Gastroesophageal sphincter (tissue), 4 donors: ENCODE results near the gene SAMD3. TPM values are rescaled to one million over a fixed set of nuclear protein-coding genes. Genes with fewer than 3 reads are reported as not detected.

Source experiments
- ATAC-seq: fragments of 150-250 bp; one replicate; pipeline ENCODE4 v1.9.1; 2016; ENCODE audit warnings: mild to moderate bottlenecking, moderate library complexity
- H3K27ac ChIP-seq, 4 donors: fragments of 200-600 bp; sonication (generic) in 3 of 4; 1 replicate in 3 of 4; 2 replicates in 1 of 4; pipeline ENCODE4 v1.5.1; 2016 to 2019
- H3K27me3 ChIP-seq: fragments of 200-600 bp; sonication (generic); one replicate; pipeline ENCODE4 v1.5.1; 2019
- H3K36me3 ChIP-seq, 2 donors: fragments of 200-600 bp; sonication (generic); one replicate each; pipeline ENCODE4 v1.5.1; 2019; ENCODE audit warnings: control low read depth in 1 of 2
- H3K4me1 ChIP-seq, 3 donors: fragments of 200-600 bp; sonication (generic); 1 replicate in 2 of 3; 2 replicates in 1 of 3; pipeline ENCODE4 v1.5.1; 2016 to 2019; ENCODE audit warnings: control low read depth in 2 of 3
- H3K4me3 ChIP-seq, 2 donors: fragments of 200-600 bp; sonication (generic); one replicate each; pipeline ENCODE4 v1.5.1; 2019; ENCODE audit warnings: mild to moderate bottlenecking in 1 of 2, moderate library complexity in 1 of 2
- H3K9me3 ChIP-seq, 3 donors: fragments of 200-600 bp; sonication (generic); one replicate each; pipeline ENCODE4 v1.5.1; 2017 to 2019; ENCODE audit warnings: control low read depth in 2 of 3
- CTCF ChIP-seq, 4 experiments: fragments of 200-600 bp in 2 of 4; fragments of 450-650 bp in 2 of 4; sonication (generic) in 1 of 4; IDR thresholded peaks; one replicate each; pipeline ENCODE4 v1.5.1; 2017 to 2019; ENCODE audit warnings: antibody characterized with exemption in 4 of 4, mild to moderate bottlenecking in 2 of 4, moderate library complexity in 2 of 4
- EP300 ChIP-seq: sonication (generic); formaldehyde crosslinking; IDR thresholded peaks from one replicate; pipeline ENCODE4 v1.6.1; 2017; ENCODE audit warnings: antibody characterized with exemption, mild to moderate bottlenecking
- POLR2A ChIP-seq, 2 donors: fragments of 450-650 bp; IDR thresholded peaks; one replicate each; pipeline ENCODE4 v1.6.1; 2017; ENCODE audit warnings: antibody characterized with exemption in 2 of 2, mild to moderate bottlenecking in 2 of 2, moderate library complexity in 1 of 2
- POLR2AphosphoS5 ChIP-seq: sonication (generic); formaldehyde crosslinking; IDR thresholded peaks from one replicate; pipeline ENCODE4 v1.6.1; 2017; ENCODE audit warnings: antibody characterized with exemption
- WGBS, 2 donors: methylation state at CpG; one replicate each; pipeline ENCODE4 v1.1.5; 2018; ENCODE audit warnings: low coverage in 1 of 2; 5-methylcytosine and 5-hydroxymethylcytosine counted together
- total RNA-seq, 4 donors: library from RNA; depleted of rRNA; stranded (reverse); fragments of >200 nt; gene quantifications; one replicate each; pipeline ENCODE4 v1.1.0, GENCODE V29; 2016

SAMD3 gene
- total RNA-seq, 4 donors from 2014 or later = 0.54 TPM; not detected in 3

GRCh38 chr6:130113201-130113710 lies 109.5 kb downstream of the SAMD3 start:
- H3K27me3 ChIP-seq = no peaks in the 10 kb centered on the region
- no peak overlapping the region for H3K4me3 ChIP-seq
- TF ChIP-seq EP300 = no peak
- TF ChIP-seq POLR2AphosphoS5 = no peak
- H3K9me3 ChIP-seq = no peaks in the 10 kb centered on the region
- no peaks in the 10 kb centered on the region for H3K4me1 ChIP-seq
- H3K36me3 ChIP-seq = no peaks in the 10 kb centered on the region
- no peak overlapping the region for H3K27ac ChIP-seq
- 85 to 100% methylated on average over 1 to 2 of the region's 2 CpGs for WGBS, 2 donors
- no peak for ATAC-seq

- TF ChIP-seq EP300 (no peak), POLR2A (IDR thresholded peaks at IDR 0.05) (no peak), CTCF (IDR thresholded peaks at IDR 0.05) (no peak), POLR2AphosphoS5 (no peak)
- ATAC-seq = no peak
- Histone ChIP-seq H3K4me1 (no peaks in the 10 kb centered on the region), H3K27me3 (no peaks in the 10 kb centered on the region), H3K27ac (no peak overlapping the region), H3K36me3 (no peaks in the 10 kb centered on the region), H3K4me3 (no peak overlapping the region), H3K9me3 (no peaks in the 10 kb centered on the region)
- 92 to 100% methylated on average over 1 of the region's 1 CpG for WGBS, 2 donors
Observed at GRCh38 chr6:130111031-130111430, 111.7 kb downstream of the SAMD3 start.

DNA sequence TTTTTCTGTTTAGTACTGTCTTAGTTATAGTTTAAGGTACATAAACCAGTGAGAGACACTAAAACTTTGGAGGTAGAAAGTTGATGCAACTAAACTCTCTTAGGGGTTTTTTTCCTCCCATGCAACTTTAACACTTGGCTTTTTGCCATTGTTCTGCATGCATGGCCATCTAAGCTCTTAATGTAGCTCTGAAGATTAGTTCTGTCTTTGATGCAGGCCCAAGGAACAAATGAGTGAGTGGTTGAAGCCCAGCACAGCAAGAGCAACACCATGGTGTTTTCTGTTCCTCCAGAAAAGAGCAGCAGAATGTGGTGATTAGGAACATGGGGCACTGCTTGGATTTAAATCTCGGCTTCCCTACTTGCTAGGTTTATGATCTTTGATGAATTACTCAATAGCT lies 115.0 kb downstream of the SAMD3 start:
- H3K27me3 ChIP-seq = no peaks in the 10 kb centered on the region
- 100% methylated on average over 1 of the region's 1 CpG for WGBS, 2 donors

GRCh38 chr6:130105996-130106704 lies 116.6 kb downstream of the SAMD3 start:
- H3K4me3 ChIP-seq = no peak overlapping the region
- H3K4me1 ChIP-seq = no peaks in the 10 kb centered on the region
- no peaks in the 10 kb centered on the region for H3K9me3 ChIP-seq
- no peak for TF ChIP-seq EP300
- no peak for TF ChIP-seq POLR2AphosphoS5
- TF ChIP-seq CTCF (IDR thresholded peaks at IDR 0.05) = no peak
- no peak for TF ChIP-seq POLR2A (IDR thresholded peaks at IDR 0.05)
- H3K36me3 ChIP-seq = peaks cover 0 to 10% of the 10 kb centered on the region in 2 donors
- H3K27ac ChIP-seq = no peak overlapping the region
- ATAC-seq = no peak
- H3K27me3 ChIP-seq = no peaks in the 10 kb centered on the region
- WGBS, 2 donors = 82 to 85% methylated on average over 4 of the region's 4 CpGs

More for the DNA sequence above, 115.0 kb downstream of the SAMD3 start:
- TF ChIP-seq POLR2A (IDR thresholded peaks at IDR 0.05) = no peak
- TF ChIP-seq POLR2AphosphoS5 = no peak
- no peak for TF ChIP-seq EP300
- no peak for TF ChIP-seq CTCF (IDR thresholded peaks at IDR 0.05)
- Histone ChIP-seq H3K9me3 (no peaks in the 10 kb centered on the region), H3K4me1 (no peaks in the 10 kb centered on the region), H3K36me3 (peaks cover 0 to 1% of the 10 kb centered on the region in 2 donors), H3K4me3 (no peak overlapping the region), H3K27ac (no peak overlapping the region)
- ATAC-seq = no peak

GRCh38 chr6:130099119-130099518 lies 123.6 kb downstream of the SAMD3 start:
- WGBS, 2 donors = 88 to 92% methylated on average over 3 of the region's 3 CpGs

GRCh38 chr6:130098317-130098716 lies 124.4 kb downstream of the SAMD3 start:
- Histone ChIP-seq H3K4me1 (no peaks in the 10 kb centered on the region), H3K9me3 (no peaks in the 10 kb centered on the region), H3K27me3 (no peaks in the 10 kb centered on the region), H3K36me3 (peaks cover 0 to 34% of the 10 kb centered on the region in 2 donors), H3K4me3 (no peak overlapping the region), H3K27ac (no peak overlapping the region)
- no peak for TF ChIP-seq POLR2AphosphoS5
- no peak for TF ChIP-seq CTCF (IDR thresholded peaks at IDR 0.05)
- no peak for TF ChIP-seq POLR2A (IDR thresholded peaks at IDR 0.05)
- no peak for TF ChIP-seq EP300
- WGBS, 2 donors = 79 to 81% methylated on average over 4 of the region's 4 CpGs
- no peak for ATAC-seq

More at GRCh38 chr6:130099119-130099518, 123.6 kb downstream of the SAMD3 start:
- no peaks in the 10 kb centered on the region for H3K4me1 ChIP-seq
- no peak overlapping the region for H3K27ac ChIP-seq
- no peaks in the 10 kb centered on the region for H3K9me3 ChIP-seq
- TF ChIP-seq POLR2A (IDR thresholded peaks at IDR 0.05) = no peak
- H3K4me3 ChIP-seq = no peak overlapping the region
- no peak for ATAC-seq
- H3K36me3 ChIP-seq = peaks cover 0 to 34% of the 10 kb centered on the region in 2 donors
- no peaks in the 10 kb centered on the region for H3K27me3 ChIP-seq
